Measurements from ENCODE around the gene PACSIN2. TPM values are rescaled to one million over a fixed set of nuclear protein-coding genes. Genes with fewer than 3 reads are reported as not detected.
A peak's percentile ranks its signal among the peaks of the same experiment; 100 is the strongest.

The PACSIN2 gene
- polyA plus RNA-seq, 2 of the 4 experiments (the other 2 are of a cell fraction): 60.3 to 94.0 TPM

DNA sequence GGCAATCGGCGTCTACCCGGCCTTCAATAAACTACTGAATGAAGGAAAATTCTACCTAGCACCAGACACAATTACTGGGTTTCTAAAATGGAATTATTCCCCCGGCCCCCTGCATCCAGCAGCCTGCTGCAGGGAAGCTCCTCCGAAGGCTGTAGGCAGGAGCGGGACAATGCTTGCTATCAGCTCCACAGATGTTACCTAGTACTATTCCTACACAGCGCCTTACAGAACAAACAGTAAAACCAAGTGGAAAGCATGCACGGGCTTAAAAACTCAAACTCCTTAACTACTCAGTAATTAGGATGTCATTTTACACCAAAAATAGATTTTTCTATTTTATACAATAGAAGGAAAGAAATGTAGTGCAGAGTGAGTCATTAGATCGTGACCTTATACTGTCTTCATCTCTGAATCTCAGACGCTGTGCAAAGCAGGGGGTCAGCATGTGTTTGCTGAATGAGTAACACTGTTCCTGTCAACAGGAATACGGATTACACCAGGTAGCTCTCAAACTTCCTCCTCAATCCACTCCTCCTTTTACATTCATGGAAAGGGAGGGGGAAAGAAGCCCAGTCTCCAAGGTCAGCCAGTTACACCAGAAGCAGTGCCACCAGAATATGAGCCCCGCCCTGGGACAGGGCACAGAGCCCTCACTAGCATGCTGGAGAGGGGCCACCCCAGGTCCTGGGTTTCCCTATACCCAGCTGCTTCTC lies 74.9 kb downstream of the PACSIN2 start (continued):
- TF ChIP-seq MAZ (IDR thresholded peaks at IDR 0.05; ENCODE audit: borderline replicate concordance, low read depth, low read length) (no peak), HDAC2 (IDR thresholded peaks at IDR 0.05) (no peak), HES2 (IDR thresholded peaks at IDR 0.05) (no peak), RCOR1 (IDR thresholded peaks at IDR 0.05; ENCODE audit: low read depth, low read length) (no peak), ESRRA (IDR thresholded peaks at IDR 0.05; ENCODE audit: borderline replicate concordance, low read length) (no peak), KDM5A (IDR thresholded peaks at IDR 0.05) (no peak), CHD2 (IDR thresholded peaks at IDR 0.05; ENCODE audit: low read length, partially characterized antibody) (no peak), NR3C1 (IDR thresholded peaks at IDR 0.05) (no peak), RAD21 (conservative IDR thresholded peaks at IDR 0.05 in 1 of 2, IDR thresholded peaks at IDR 0.05 in 1 of 2) (peak; percentile 10 to 29; a peak in 2 of 5 replicates), GATA3 (IDR thresholded peaks at IDR 0.05; ENCODE audit: borderline replicate concordance) (peak; percentile 91), NFE2L2 (conservative IDR thresholded peaks at IDR 0.05; ENCODE audit: low read length) (no peak), RNF2 (IDR thresholded peaks at IDR 0.05; ENCODE audit: borderline replicate concordance, low read depth) (no peak), FOXS1 (CRISPR knock-in tag; IDR thresholded peaks at IDR 0.05) (no peak)
- TF ChIP-seq, protein P1, sequence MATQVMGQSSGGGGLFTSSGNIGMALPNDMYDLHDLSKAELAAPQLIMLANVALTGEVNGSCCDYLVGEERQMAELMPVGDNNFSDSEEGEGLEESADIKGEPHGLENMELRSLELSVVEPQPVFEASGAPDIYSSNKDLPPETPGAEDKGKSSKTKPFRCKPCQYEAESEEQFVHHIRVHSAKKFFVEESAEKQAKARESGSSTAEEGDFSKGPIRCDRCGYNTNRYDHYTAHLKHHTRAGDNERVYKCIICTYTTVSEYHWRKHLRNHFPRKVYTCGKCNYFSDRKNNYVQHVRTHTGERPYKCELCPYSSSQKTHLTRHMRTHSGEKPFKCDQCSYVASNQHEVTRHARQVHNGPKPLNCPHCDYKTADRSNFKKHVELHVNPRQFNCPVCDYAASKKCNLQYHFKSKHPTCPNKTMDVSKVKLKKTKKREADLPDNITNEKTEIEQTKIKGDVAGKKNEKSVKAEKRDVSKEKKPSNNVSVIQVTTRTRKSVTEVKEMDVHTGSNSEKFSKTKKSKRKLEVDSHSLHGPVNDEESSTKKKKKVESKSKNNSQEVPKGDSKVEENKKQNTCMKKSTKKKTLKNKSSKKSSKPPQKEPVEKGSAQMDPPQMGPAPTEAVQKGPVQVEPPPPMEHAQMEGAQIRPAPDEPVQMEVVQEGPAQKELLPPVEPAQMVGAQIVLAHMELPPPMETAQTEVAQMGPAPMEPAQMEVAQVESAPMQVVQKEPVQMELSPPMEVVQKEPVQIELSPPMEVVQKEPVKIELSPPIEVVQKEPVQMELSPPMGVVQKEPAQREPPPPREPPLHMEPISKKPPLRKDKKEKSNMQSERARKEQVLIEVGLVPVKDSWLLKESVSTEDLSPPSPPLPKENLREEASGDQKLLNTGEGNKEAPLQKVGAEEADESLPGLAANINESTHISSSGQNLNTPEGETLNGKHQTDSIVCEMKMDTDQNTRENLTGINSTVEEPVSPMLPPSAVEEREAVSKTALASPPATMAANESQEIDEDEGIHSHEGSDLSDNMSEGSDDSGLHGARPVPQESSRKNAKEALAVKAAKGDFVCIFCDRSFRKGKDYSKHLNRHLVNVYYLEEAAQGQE (IDR thresholded peaks at IDR 0.05): no peak

DNA sequence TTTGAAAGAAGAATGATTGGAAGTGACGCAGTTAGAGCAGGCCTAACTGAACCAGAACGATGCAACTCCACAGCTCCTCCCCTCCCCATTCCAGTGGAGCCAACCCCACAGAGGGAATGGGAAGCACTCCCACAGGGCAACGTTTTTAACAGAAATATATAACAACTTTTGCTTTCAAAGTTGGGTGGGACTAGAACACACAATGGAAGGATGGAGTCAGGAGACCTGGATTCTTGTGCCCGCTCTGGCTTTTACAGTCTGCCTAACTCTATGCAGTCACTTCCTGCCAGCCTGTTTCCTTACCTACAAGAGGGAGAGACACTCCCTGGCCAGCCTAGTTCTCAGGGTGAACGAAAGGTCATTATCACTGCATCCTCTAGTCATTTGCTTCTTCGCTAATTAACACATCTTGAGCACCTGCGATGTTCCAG lies 75.5 kb downstream of the PACSIN2 start:
- TF ChIP-seq CBX8 (IDR thresholded peaks at IDR 0.05) (no peak), HOXB13 (CRISPR knock-in tag; IDR thresholded peaks at IDR 0.05; ENCODE audit: low read depth) (no peak), CTCF (IDR thresholded peaks at IDR 0.05) (no peak), HOXB5 (CRISPR knock-in tag; IDR thresholded peaks at IDR 0.05) (no peak), ZSCAN20 (CRISPR knock-in tag; IDR thresholded peaks at IDR 0.05) (no peak), BHLHE40 (IDR thresholded peaks at IDR 0.05; ENCODE audit: low read depth, low read length) (no peak), ATOH8 (CRISPR knock-in tag; IDR thresholded peaks at IDR 0.05; ENCODE audit: low read depth) (no peak)
- TF ChIP-seq, protein P2, sequence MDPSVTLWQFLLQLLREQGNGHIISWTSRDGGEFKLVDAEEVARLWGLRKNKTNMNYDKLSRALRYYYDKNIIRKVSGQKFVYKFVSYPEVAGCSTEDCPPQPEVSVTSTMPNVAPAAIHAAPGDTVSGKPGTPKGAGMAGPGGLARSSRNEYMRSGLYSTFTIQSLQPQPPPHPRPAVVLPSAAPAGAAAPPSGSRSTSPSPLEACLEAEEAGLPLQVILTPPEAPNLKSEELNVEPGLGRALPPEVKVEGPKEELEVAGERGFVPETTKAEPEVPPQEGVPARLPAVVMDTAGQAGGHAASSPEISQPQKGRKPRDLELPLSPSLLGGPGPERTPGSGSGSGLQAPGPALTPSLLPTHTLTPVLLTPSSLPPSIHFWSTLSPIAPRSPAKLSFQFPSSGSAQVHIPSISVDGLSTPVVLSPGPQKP (IDR thresholded peaks at IDR 0.05; ENCODE audit: low read depth, low read length): no peak
- peaks cover 75% of the 10 kb centered on the region for H3K4me1 ChIP-seq
- peak overlapping the region; percentile 84 to 92 for H3K27ac ChIP-seq
- peak; percentile 38 to 55; a peak in 4 of 6 replicates for ATAC-seq
- POLR2A ChIA-PET: interaction anchor here (1.2 to 1.4 kb wide), 2 partner anchors 14 to 17 kb away, joined by 3 to 5 read pairs; no protein-coding TSS in a partner anchor
- DNase-seq (ENCODE audit: low read depth in 1 of 2, low spot score in 1 of 2): peak in 1 of 2 experiments; percentile 36
- WGBS (ENCODE audit: missing lambda C conversion rate): 29% methylated on average over 7 of the region's 7 CpGs
- CTCF ChIA-PET: interaction anchor here (0.9 to 2.1 kb wide), 7 partner anchors 9 to 151 kb away, joined by 3 to 6 read pairs (median 3); no protein-coding TSS in a partner anchor
- FAIRE-seq: no peak
- 0 out of 3 replicates have a peak overlapping the region, but pooled peaks have one; percentile 14 for H3K4me3 ChIP-seq
- peak overlapping the region; percentile 83 for H3K4me2 ChIP-seq
- no peaks in the 10 kb centered on the region for H3K9me3 ChIP-seq

Measured in A549 (cell line).